GM21526 (cell line): Measurements from ENCODE around the gene MTCL1.
A peak's percentile ranks its signal among the peaks of the same experiment; 100 is the strongest.

Source experiments
- ATAC-seq: cut with Tn5 transposase; IDR thresholded peaks from one replicate; pipeline ENCODE4 v1.9.1; 2021; ENCODE audit warnings: moderate library complexity; ENCODE audit not compliant: unreplicated experiment, low FRiP score

Gene MTCL1

DNA sequence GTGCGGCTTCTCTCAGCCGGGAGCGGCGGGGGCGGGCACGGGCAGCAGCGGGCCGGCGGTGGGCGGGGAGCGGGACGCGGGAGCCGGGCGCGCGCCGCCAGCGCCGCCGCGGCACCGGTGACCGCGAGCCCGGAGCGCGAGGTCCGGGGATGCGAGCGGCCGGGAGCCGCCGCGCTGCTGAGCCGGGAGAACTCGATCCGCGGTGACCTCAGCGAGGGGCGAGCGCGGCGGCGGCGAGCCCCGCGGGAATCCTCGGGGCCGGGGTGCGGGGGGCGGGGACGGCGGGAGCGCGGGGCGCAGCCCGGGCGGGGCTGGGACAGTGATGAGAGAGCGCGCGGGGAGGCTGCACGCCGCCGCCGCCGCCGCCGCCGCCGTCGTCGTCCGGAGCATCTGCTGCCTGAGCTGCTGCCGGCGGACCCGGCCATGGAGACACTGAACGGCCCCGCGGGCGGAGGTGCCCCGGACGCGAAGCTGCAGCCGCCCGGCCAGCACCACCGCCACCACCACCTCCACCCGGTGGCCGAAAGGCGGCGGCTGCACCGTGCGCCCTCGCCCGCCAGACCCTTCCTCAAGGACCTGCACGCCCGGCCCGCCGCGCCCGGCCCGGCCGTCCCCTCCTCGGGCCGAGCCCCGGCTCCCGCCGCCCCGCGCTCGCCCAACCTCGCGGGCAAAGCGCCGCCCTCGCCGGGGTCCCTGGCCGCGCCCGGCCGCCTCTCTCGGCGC lies at the start of gene MTCL1:
TSS of gene MTCL1 (plus strand) at position 319 of the 723 bp plus-strand sequence. CDS start at position 424, 105 bp downstream.
- peak; percentile 34 for ATAC-seq

DNA sequence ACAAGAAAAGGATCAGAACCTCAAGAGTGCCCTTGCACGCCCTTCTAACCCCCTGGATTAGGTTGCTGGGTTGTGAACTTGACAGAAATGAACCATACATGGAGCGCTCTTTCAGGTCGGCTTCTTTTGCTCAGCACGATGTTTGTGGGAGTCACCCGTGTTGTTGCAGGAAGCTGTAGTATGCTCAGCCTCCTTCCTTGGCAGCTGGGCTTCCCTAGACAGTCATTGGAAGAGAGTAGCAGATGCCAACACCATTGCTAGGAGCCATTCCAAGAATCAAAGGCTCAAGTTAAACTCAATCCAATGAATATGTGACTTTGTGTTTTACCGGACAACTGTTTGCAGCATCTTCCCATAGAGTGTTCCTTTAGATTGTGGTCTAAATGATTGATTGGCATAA lies 49.1 kb upstream of the MTCL1 start:
- no peak for ATAC-seq

DNA sequence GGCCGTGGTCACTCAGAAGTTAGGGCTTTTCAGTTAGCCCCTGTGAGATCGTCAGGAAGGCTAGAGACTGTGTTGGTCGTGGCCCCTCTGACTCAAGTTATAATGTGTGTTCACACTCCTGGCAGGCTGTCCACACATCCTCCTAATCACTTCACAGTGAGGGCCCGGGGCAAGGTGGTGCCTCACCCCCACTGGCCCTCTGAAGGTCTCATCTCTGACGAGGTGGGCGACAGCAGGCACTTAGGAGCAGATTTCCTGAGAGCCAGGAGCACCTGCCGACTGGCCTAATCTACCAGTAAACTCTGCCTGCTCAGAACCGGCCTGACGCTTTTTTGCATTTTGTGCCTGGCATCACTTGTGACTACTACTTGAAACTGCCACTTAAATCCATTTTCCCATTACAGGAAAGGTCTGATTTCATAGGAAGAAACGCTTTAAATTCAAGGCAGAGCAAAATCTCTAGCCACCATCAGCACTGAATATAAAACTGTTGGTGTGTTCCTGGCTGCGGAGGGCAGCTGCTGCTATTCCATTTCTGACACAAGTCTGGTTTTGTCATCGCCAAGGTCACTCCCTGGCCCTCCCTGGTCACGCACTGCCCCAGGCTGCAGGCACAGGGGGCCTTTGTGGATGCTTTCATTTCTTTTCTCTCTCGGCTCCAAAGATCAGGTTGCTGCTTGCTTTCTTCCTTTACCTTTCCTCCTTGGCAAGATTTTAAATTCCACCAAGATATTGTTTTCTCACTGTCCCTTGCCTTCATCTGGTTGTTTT lies 48.1 kb upstream of the MTCL1 start:
- ATAC-seq: no peak

DNA sequence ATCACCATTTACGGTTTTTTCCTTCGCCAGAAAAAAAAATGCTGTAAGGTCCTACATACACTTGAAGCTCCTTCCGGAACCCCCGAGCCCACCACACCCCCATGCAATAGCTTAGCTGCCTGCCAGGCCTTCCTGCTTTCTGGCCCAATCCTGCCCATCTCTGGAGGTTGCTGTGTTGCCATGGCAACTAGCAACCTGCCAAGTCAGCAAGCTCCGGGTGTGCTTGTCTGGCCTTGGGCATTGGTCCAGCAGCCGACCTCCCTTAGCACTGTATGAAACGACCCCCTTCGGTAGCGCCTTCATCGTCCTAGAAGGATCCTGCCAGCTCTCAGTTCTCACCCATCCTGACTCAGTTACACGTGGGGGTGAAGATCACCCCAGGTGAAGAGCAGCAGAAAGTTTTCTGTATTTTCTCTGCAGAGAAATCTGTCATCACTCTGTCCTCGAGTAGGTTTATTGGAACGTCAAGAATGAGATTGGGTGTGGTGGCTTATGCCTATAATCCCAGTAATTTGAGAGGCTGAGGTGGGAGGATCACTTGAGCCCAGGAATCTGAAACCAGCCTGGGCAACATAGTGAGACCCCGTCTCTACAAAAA lies 47.4 kb upstream of the MTCL1 start:
- no peak for ATAC-seq

DNA sequence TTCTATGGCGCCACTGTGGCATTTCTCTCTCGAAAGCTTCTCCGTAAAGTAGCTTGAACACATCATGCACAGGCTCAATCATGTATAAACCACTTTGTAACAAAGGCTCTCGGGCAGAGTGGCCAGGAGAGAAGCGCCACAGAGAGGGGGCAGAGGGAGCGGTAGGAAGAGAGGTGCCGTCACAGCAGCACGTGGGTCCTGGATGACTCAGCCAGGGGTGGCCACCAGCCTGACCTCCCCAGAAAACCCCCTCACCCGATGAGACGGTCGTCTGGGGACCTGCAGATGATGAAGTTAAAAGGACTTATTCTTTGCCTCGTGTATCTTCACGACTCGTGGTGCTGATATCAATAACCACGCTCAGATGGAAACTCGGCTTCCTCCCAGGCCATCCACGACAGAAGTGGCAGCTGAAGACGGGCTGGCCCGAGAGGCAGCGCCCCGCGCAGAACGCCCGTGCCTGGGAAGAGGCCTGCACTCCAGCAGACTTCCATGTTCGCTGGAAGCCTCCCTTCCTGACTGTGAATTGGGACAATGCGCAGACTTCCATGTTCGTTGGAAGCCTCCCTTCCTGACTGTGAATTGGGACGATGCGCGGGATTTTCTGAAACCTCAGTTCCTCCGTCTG lies 46.4 kb upstream of the MTCL1 start:
- no peak for ATAC-seq

DNA sequence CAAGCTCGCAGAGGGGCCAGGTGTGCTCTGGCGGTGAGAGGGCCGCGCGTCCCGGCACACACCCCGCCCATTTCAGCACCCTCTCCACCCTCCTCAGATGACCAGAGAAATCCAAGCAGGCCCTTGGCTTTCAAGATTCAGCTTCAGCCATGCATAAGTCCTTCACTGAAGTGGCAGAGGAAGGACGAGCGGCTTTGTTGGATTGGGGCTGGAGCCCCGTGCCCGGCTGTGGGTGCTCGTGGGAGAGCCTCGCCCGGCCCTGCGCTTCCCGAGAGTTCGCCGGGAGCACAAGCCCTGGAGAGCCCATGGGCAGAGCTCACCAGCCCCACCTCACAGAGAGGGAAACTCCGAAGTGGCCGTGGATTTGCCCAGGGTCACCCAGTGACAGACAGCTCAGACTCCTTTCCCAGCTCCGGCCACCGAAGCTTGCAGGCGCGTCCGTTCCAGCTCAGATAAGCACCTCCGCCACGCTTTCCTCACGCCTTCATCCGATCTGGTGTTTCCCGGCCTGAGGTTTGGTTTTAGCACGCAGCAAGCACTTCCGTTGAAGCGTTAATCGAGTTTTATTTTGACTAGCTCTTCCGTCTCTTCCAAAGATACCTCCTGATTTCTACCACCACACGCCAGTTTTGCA lies 45.6 kb upstream of the MTCL1 start:
- ATAC-seq: no peak

DNA sequence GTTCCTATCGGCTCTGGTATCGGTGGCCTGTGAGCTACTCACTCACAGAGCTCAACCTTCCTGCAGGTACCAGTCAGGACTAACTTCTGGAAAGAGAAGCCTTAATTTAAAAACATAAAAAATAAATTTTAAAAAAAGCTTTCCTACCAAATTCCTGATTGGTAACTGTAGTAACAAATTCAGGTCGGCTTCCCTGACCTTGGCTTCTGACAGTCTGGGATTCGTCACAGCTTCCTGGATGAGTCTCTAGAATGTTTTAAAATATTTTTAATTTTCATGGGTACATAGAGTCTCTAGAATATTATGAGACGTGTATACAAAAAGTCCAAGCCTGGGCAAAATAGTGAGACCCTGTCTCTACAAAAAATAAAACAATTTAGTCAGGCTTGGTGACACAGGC lies 45.0 kb upstream of the MTCL1 start:
- no peak for ATAC-seq

DNA sequence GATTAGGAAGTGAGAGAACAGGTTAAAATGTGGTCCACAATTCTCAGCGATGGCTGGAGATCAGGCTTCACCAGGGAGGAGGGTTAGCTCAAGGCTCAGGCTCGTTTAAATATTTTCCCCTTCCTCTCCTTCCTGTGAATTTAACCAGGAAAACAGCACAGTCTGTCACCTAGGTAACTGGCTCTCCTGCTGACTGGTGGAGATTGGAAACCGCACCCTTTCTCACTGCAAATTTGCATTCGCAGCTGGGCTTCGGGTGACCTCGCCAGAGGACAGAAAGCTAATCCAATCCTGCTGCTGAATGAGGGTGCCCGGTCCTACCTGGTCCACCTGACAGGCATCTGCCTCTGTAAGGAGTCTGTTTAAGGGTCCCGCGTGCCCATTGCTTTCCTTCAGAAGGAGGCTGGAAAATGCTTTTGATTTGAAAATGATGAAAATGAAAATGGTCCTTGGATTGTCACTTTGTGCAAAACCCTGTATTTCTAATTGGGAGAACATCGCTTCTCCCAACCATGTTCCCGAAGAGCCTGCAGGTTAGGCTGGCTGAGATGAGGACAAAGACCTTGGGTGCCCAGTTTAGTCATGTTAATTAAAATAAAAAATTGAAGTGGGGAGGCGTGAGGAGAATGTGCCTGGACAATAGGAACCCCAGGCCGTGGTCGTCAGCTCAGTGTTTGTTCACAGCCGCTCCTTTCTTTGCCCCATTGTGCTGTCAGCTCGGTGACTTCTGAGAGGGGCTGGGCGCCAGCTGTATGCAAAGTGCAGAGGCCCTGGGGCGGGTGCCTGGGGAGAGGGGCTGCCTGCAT lies 43.4 kb upstream of the MTCL1 start:
- ATAC-seq: no peak

DNA sequence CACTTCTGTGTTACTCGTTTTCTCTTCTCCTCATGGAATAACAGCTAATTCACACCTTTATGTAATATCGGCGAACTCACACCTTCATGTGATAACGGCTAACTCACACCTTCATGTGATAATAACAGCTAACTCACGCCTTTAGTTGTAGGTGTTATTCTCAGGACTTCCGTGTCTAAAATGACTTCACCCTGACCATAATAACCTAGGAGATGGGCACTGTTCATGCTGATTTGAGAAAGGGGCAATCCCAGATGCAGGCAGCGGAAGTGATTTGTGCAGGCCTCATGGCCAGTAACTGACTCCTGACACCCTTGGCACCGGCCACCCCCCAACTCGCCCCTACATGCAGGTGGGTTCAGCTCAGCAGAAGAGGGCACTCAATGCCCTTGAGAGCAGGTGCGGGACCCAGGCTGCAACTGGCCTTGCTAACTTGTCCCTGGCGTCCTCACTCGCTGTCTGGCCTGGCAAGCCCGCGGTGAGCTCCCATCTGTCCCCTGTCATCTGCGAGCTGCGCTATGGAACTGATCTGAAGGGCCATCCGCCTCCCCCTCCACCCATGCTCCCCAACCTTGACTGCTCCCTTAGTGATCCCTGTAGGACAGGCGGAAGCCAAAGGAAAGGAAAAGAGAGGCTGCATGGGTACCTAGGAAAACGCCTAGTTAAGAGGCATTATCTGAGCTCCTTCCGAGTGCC lies 42.6 kb upstream of the MTCL1 start:
- ATAC-seq: no peak

DNA sequence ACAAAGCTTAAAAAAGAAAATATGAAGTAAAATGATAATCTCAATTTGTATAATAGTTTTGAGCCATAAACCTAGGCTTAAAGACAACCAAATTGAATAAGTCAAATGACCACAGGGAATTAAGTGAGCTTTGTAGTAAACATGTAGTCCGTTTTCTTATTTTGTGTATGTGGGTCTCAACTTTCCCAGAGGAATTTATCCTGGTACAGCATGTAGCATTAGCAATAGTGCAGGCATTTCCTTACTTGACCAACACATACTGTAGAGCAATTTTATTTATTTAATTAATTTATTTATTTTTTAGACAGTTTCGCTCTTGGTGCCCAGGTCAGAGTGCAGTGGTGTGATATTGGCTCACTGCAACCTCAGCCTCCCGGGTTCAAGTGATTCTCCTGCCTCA lies 37.5 kb upstream of the MTCL1 start:
- no peak for ATAC-seq

DNA sequence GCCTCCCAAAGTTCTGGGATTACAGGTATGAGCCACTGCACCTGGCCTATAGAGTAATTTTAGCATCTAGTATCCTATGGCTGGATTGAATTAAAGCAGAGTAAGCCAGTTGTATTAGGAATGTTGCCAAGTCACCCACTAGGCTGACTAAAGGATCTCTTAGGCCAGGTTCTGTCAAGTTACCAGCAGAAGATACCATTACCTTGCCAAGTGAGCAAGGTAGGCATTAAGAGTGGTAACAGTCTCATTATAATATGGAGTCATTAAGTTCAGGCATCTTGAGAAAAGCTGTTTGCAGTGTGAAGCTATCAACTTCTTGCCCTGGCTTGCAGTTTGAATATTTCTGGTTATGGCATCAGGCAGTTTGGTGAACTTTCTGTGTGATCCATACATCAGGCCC lies 37.0 kb upstream of the MTCL1 start:
- ATAC-seq: no peak

DNA sequence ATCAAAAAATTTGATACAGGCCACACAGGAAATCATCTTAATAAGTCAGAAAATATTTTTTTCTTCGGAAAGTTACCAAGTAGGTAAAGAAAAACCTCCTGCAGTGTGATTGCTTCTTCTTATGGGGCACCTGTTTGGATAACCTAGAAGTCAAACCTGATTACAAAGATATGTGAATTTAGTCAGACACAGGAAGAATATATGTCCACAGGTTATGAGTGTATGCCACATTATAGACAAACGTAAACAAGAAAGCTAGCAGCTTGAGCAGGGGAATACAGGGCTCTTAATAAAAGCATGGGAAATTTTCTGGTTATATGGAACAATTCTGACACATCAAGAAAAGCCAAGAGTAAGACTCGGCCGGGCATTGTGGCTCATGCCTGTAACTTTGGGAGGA lies 35.8 kb upstream of the MTCL1 start:
- no peak for ATAC-seq

DNA sequence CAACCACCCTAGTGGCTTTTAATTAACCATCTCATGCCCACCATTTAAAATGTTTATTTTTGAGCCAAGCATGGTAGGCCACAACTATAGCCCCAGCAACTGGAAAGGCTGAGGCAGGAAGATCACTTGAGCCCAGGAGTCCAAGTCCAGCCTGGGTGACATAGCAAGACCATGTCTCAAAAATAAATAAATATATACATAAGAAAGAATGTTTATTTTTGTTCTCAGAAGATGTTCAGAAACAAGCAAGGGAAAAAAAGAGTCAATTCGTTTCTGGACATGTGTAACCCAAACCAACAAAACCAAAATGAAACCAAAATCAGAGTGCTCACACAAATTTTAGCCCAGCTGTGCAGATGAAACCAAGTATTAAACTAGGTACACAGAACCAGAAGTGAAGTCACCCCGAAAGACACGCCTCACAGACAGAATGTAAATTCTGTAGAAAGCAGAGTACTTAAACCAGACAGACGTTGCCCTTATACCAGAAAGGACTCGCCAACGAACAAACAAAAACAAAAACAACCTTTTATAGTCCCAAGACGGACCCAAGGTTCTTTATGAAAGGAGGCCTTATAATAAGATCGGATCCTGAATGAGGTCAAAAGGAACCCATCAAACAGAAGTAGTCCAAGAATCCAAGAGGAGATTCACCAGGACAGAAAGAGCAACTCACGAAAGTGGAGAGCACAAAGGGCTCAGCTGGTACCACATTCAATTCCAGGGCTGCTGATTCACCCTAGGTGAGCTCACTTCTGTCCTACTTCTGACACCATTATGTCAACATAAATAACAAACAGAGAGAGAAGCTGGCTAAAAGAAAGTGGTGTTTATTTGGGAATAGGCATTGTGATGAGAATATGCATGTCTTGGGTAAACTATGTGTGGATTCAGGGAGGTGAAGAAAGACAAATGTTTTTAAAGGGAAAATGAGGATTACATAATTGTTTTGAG lies 31.8 kb upstream of the MTCL1 start:
- peak; percentile 88 for ATAC-seq

DNA sequence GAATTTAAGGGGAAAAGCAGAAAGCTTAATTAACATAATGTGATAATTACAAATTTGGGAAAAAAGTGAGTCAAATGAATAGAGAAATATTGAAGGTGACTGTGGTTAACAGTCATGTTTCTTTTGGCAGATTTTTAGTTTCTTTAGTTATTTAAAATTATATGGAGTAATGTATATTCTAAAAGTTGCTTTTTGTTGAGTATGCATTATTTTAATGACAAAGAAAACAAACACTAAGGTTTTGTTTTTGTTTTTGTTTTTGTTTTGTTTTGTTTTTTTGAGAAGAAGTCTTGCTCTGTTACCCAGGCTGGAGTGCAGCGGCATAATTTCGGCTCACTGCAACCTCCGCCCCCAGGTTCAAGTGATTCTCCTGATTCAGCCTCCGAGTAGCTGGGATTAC lies 30.3 kb upstream of the MTCL1 start:
- no peak for ATAC-seq

DNA sequence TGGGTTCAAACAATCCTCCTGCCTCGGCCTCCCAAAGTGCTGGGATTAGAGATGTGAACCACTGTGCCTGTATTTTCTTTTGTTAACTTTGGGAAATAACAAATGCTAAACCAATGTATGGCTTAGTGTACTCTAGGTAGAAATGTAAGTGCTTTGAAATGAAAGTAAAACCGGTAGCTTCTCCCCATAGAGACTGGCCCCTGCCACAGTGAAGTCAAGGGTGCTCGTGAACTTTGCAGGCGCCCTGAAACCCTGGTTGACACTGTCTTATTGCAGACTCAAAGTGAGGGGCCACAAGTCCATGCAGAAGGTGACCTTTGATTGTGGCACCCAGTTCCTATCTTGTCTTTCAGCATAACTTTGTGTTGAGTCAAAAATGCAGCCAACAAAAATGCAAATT lies 24.2 kb upstream of the MTCL1 start:
- no peak for ATAC-seq

DNA sequence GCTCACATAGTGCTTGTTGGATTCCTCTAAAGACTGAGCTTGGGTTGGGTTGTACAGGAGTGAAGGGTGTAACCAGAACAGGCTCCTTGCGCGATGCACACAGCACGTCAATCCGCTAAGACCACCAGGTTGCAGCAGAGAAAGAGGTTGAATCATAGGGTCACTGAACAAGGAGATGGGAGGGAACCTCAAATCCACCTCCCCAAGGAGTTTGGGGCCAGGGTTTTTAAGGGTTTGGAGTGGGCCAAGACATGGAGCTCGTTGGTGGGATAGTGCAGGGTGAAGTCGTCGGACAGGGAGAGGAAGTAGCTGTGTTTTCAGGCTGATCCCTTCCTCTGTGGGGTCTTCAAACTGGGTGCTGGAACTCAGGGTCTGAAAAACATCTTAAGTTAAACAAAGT lies 20.8 kb upstream of the MTCL1 start:
- no peak for ATAC-seq

DNA sequence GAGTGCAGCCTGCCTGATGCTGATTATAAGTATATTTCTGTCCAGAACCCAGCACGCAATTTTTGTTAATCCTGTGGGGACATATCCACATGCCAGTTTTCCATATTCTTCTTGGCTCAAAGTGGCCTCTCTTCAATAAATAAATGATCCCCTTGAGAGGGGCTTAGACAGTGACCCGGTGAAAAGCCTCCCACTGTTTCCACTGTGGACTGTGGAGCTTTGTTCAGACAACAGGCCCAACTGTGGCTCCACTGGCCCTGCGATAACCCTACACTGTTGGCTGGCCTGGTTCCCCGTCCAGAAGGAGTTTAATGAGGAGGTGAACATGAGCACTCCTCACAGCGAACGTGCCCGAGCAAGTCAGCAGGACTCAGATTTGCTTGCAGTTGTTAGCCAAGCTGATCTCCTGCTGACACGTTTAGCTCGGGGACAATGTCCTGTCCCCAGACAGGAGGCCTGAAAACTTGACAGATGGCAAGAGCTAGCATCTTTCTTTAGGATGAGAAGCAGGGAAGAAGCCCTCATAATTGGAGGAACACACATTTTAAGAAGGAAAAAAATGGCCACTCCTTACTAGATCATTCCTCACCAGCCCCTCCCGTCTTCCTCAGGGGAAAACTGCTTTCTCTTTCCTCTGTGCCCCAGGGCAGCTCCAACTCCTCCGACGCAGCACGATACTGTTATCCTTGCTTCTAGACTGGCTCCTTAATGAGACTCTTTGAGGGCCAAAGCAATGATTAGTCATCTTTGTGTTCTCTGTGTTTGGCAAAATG lies 20.0 kb upstream of the MTCL1 start:
- no peak for ATAC-seq

DNA sequence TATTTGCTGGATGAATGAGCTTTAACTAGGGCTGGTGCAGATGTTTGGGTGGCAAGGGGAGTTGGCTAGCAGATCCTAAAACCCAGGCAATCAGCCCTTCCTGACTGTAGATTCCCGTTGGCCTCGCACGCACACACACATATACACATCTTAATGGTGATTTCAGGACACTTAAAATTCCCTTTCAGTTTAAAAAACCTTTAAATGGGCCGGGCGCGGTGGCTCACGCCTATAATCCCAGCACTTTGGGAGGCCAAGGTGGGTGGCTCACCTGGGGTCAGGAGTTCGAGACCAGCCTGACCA lies 19.5 kb upstream of the MTCL1 start:
- no peak for ATAC-seq
